ENCODE measurements around the gene ANAPC2.

Gene ANAPC2

DNA sequence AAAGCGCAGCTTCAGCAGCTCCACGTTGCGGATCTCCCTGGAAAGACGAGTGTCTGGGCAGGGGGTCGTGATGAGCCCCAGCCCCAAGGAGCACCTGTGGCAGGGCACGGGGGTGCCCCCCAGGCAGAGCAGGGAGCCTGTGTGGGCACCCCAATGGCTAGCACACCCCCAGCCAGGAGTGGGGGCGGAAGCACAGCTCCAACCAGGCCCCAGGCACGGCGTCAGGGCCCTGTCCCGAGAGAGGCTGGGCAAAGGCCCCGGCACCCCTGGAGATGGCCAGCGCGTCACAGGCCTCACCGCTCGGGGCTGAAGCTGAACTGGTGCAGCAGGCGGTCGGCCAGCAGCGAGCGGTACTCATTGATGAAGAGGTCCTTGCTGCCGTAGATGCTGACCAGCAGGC, 7.9 kb downstream of the ANAPC2 start:
- in situ Hi-C loops (cut with HindIII; ENCODE audit: low sequenced_read_pairs): no loop called here
- TF ChIP-seq, protein P1, sequence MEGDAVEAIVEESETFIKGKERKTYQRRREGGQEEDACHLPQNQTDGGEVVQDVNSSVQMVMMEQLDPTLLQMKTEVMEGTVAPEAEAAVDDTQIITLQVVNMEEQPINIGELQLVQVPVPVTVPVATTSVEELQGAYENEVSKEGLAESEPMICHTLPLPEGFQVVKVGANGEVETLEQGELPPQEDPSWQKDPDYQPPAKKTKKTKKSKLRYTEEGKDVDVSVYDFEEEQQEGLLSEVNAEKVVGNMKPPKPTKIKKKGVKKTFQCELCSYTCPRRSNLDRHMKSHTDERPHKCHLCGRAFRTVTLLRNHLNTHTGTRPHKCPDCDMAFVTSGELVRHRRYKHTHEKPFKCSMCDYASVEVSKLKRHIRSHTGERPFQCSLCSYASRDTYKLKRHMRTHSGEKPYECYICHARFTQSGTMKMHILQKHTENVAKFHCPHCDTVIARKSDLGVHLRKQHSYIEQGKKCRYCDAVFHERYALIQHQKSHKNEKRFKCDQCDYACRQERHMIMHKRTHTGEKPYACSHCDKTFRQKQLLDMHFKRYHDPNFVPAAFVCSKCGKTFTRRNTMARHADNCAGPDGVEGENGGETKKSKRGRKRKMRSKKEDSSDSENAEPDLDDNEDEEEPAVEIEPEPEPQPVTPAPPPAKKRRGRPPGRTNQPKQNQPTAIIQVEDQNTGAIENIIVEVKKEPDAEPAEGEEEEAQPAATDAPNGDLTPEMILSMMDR (IDR thresholded peaks at IDR 0.05; ENCODE audit: low read depth, low read length, missing control alignments): no peak
- DNase-seq (ENCODE audit: low read depth): no peak
- H3K4me3 ChIP-seq (ENCODE audit: low read depth, low read length): no peak overlapping the region

DNA sequence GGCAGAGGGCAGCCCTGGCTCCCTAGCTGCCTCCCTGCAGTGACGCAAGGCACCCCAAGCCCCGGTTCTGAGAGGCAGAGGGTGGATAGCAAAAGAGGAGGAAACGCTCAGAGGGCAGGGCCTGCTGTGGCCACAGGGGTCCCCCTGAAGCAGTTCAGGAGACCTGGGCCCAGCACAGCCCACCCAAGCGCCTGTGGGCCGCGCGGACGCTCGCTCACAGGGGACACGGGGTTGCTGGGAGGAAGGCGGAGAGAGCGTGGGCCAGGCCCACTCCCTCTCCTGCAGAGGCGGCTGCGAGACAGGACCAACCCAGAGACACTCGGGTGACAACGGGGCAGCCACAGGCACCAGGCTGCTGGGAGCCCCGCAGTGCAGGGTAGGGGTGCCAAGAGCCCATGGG, 8.6 kb downstream of the ANAPC2 start:
- DNase-seq (ENCODE audit: low read depth): no peak
- TF ChIP-seq, protein P1 (IDR thresholded peaks at IDR 0.05; ENCODE audit: low read depth, low read length, missing control alignments): no peak
- in situ Hi-C loops (cut with HindIII; ENCODE audit: low sequenced_read_pairs): no loop called here
- no peak overlapping the region for H3K4me3 ChIP-seq (ENCODE audit: low read depth, low read length)

DNA sequence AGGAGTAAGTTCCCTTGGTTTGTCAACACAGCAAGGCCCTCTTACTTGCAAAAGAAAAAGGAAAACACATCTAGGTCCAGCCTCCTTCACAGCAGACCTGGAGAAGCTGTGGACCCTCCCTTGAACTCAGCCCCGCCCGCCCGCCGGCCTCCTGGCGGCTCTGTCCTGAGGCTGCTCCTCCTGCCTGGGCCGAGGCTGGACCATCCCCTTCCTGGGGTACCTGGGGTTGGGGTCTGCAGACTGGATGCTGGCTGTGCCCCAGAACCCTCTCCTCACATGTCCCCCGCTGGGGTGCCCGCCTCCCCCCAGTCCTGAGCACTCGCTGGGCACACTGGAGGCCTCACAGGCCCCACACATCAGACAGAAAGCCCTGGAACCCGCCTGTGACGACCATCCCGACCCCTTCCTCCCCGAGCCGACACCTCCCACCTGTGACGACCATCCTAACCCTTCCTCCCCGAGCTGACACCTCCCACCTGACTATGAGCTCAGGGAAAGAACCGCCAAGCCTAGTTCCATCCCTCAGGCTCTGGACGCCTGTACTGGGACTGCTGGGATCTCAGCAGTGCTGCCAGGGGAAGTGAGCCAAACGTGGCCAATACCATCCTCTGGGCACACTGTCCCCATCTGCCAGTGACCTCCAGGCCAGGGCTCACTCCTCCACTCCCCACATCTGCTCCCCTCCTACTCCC, 9.3 kb downstream of the ANAPC2 start:
- DNase-seq (ENCODE audit: low read depth): no peak
- TF ChIP-seq, protein P1 (IDR thresholded peaks at IDR 0.05; ENCODE audit: low read depth, low read length, missing control alignments): no peak
- H3K4me3 ChIP-seq (ENCODE audit: low read depth, low read length): no peak overlapping the region
- in situ Hi-C loops (cut with HindIII; ENCODE audit: low sequenced_read_pairs): no loop called here

DNA sequence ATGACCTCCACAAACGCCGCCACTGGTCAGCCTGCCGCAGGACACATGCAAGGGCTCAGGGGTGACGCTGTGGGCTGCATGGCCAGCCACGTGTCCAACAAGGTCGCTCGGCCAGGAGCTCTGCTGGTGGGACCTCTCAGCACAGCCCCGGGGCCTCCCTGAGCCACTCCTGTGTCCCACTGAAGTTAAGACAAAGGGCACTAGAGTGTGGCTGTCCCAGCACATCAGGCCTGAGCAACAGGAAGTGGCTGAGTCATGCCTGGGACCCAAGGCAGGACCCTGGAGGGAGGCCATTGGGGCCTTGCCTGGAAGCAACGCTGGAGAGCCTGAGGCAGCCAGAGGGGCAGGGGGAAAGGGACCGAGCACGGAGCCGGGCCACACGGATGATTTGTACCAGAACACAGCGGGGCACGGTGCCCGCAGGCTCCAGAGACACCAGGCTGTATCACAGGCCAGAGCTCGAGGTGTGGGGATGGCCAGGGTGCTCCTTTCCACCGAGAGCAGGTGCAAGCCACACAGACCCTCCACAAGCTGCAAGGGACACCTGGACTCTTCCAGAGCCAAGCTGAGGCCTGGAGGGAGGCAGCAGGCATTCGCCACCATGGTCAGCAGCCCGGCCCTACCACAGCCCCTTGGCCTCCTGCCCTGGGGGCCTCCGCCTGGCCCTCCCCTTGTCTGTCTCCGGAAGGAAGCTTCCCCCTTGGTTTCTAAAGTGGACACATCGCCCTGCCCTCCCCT, 10.0 kb downstream of the ANAPC2 start:
- H3K4me3 ChIP-seq (ENCODE audit: low read depth, low read length): no peak overlapping the region
- in situ Hi-C loops (cut with HindIII; ENCODE audit: low sequenced_read_pairs): no loop called here

DNA sequence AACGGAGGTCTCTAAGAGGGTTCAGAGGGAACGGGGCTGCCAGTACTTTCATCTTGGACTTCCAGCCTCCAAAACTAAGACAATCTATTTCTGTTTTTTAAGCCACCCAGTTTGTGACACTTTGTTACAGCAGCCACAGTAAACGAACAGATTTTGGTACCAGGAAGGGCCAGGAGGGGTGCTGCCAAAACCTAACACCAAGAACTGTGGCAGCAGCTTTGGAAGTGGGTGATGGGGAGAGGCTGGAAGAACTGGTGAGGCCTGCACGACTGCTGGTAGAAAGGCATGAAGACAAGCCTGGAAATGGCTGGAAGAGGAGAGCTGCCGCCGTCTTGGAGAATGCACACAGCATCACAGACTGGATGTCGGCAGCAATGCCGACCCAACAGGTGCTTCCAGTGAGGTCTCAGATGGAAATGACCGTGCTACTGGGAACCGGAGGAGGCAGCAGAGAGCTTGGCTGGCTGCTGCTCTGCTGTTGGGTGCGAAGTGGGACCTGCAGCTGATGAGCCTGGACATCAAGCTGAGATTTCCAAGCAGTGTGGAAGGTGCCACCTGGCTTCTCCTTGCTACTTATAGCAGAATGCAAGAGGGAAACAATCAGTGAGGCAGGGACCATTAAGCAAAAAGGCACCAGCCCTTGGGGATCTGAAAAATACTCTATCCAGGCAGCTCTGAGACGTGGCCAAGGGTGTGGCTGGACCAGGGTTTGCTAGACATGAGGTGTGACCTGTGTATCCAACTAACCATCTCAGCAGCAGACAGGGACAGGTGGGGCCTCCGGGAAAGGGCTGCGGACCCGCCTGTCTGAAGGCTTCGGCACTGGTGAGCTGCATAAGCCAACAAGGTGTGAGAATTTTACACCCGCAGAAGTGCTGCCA, 11.8 kb downstream of the ANAPC2 start:
- no peak for DNase-seq (ENCODE audit: low read depth)
- in situ Hi-C loops (cut with HindIII; ENCODE audit: low sequenced_read_pairs): no loop called here
- no peak overlapping the region for H3K4me3 ChIP-seq (ENCODE audit: low read depth, low read length)
- TF ChIP-seq, protein P1 (IDR thresholded peaks at IDR 0.05; ENCODE audit: low read depth, low read length, missing control alignments): peak; percentile 66

More for the DNA sequence above, 10.0 kb downstream of the ANAPC2 start:
- DNase-seq (ENCODE audit: low read depth): no peak
- TF ChIP-seq, protein P1 (IDR thresholded peaks at IDR 0.05; ENCODE audit: low read depth, low read length, missing control alignments): no peak

DNA sequence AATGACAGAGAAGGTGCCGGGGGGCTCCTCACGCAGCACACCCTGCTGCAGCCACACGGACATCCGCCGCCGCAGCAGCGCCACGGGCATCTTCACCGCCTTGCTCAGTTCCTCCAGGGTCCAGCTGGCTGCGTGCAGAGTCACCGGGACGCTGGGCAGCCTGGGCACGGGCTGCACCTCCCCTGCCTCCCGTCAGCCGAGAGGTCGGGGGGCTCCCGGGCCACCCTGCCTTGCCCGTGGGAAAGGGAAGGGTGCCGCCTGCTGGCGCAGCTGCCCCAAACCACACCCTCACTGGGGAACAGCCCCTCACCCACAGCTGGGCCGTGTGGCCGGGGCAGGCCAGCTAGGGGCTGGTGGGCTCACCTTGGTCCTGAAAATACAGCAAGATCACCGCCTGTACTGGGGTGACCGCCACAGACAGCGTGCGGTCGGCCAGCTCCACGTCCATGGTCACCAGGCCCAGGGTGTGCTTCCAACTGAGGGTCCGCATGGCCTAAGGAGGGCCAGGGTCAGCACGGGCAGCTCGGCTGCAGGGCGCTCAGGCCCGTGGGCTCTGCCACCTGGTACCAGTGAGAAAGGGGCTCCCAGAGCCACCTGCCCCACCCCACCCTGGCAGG, 12.9 kb downstream of the ANAPC2 start:
- in situ Hi-C loops (cut with HindIII; ENCODE audit: low sequenced_read_pairs): no loop called here
- no peak for DNase-seq (ENCODE audit: low read depth)
- TF ChIP-seq, protein P1 (IDR thresholded peaks at IDR 0.05; ENCODE audit: low read depth, low read length, missing control alignments): peak; percentile 20
- no peak overlapping the region for H3K4me3 ChIP-seq (ENCODE audit: low read depth, low read length)
